CD4-positive, CD25-positive, alpha-beta regulatory T cell (primary cell): ENCODE measurements around the gene MAPKBP1. TPM values are rescaled to one million over a fixed set of nuclear protein-coding genes. Genes with fewer than 3 reads are reported as not detected.

Experiments
- ATAC-seq, 2 donors: fragments of 150-1000 bp; cut with Tn5 transposase; one replicate each; pipeline ENCODE4 v1.10.0; 2021; ENCODE audit warnings: low read depth in 2 of 2, moderate number of reproducible peaks in 2 of 2, moderate library complexity in 1 of 2
- DNase-seq, 3 donors: peaks; one replicate each; pipeline versions ENCODE4 v3.0.0 to v3.0.0-alpha.2; 2012 to 2022; ENCODE audit warnings: mixed read lengths in 1 of 3
- H3K27ac ChIP-seq: one replicate; pipeline ENCODE4 v1.7.0; 2013; ENCODE audit warnings: mild to moderate bottlenecking, low read length; ENCODE audit not compliant: insufficient read depth, poor library complexity, severe bottlenecking
- H3K27me3 ChIP-seq: one replicate; pipeline ENCODE4 v1.7.0; 2013; ENCODE audit warnings: low read length; ENCODE audit not compliant: control insufficient read depth, insufficient read depth
- H3K36me3 ChIP-seq: one replicate; pipeline ENCODE4 v1.7.0; 2013; ENCODE audit warnings: mild to moderate bottlenecking, low read length, moderate library complexity; ENCODE audit not compliant: control insufficient read depth, insufficient read depth
- H3K4me1 ChIP-seq: 2 replicates; pipeline ENCODE4 v1.7.0; 2013; ENCODE audit warnings: mild to moderate bottlenecking, low read length; ENCODE audit not compliant: insufficient read depth, control insufficient read depth, poor library complexity, severe bottlenecking
- H3K4me3 ChIP-seq: one replicate; pipeline ENCODE4 v1.7.0; 2013; ENCODE audit warnings: low read depth, mild to moderate bottlenecking, low read length, moderate library complexity
- H3K9me3 ChIP-seq, 2 experiments: 1 replicate in 1 of 2; 2 replicates in 1 of 2; pipeline ENCODE4 v1.7.0; 2013; ENCODE audit warnings: low read length in 2 of 2, mild to moderate bottlenecking in 1 of 2, moderate library complexity in 1 of 2; ENCODE audit not compliant: control insufficient read depth in 2 of 2
- H3K27ac Mint-ChIP-seq, 3 donors: one replicate each; pipeline ENCODE4 v1.8.0; 2020 to 2022; ENCODE audit warnings: mild to moderate bottlenecking in 3 of 3, mixed read lengths in 3 of 3, moderate library complexity in 2 of 3
- H3K27me3 Mint-ChIP-seq: one replicate; pipeline ENCODE4 v1.8.0; 2022; ENCODE audit warnings: mild to moderate bottlenecking, mixed read lengths
- H3K36me3 Mint-ChIP-seq: one replicate; pipeline ENCODE4 v1.8.0; 2020; ENCODE audit warnings: mixed read lengths
- H3K4me1 Mint-ChIP-seq, 4 donors: one replicate each; pipeline ENCODE4 v1.8.0; 2020 to 2022; ENCODE audit warnings: mixed read lengths in 4 of 4, mild to moderate bottlenecking in 1 of 4
- H3K4me3 Mint-ChIP-seq, 4 donors: one replicate each; pipeline ENCODE4 v1.8.0; 2020 to 2022; ENCODE audit warnings: mild to moderate bottlenecking in 4 of 4, mixed read lengths in 4 of 4, moderate library complexity in 3 of 4
- H3K9me3 Mint-ChIP-seq, 7 donors: one replicate each; pipeline ENCODE4 v1.8.0; 2020 to 2022; ENCODE audit warnings: mixed read lengths in 7 of 7, mild to moderate bottlenecking in 3 of 7, moderate library complexity in 2 of 7
- polyA plus RNA-seq, 4 donors: library from polyadenylated mRNA; unstranded; fragments of 300-500 nt; fragmentation: Illumina TruSeq; gene quantifications; one replicate each; pipeline ENCODE4 v1.2.3, GENCODE V29; 2021
- total RNA-seq: library from RNA; stranded (reverse); gene quantifications from one replicate; pipeline ENCODE4 v1.2.3, GENCODE V29; 2022

The MAPKBP1 gene
- total and polyA plus RNA-seq, 5 donors from 2014 or later: 1.9 to 40.4 (median 2.7) TPM

- Histone ChIP-seq H3K27ac (no peak overlapping the region), H3K9me3 (no peaks in the 10 kb centered on the region), H3K36me3 (peaks cover 16% of the 10 kb centered on the region), H3K4me1 (no peaks in the 10 kb centered on the region), H3K27me3 (no peaks in the 10 kb centered on the region), H3K4me3 (no peak overlapping the region)
- Mint-ChIP-seq H3K36me3 (peaks cover 18% of the 10 kb centered on the region), H3K9me3 (no peaks in the 10 kb centered on the region), H3K27me3 (no peaks in the 10 kb centered on the region), H3K4me3 (no peak overlapping the region), H3K27ac (no peak overlapping the region), H3K4me1 (peaks cover 0 to 11% (median 6%) of the 10 kb centered on the region in 4 donors)
- ATAC-seq (no peak), DNase-seq (no peak)
These were observed 30.1 kb downstream of the MAPKBP1 start for GRCh38 chr15:41804361-41804760.

- Mint-ChIP-seq H3K36me3 (peaks cover 18% of the 10 kb centered on the region), H3K27me3 (no peaks in the 10 kb centered on the region), H3K9me3 (no peaks in the 10 kb centered on the region), H3K4me3 (no peak overlapping the region), H3K27ac (peak overlapping the region in 2 of 3 donors; percentile 63 to 71), H3K4me1 (peaks cover 0 to 9% (median 4%) of the 10 kb centered on the region in 4 donors)
- H3K4me1 ChIP-seq: no peaks in the 10 kb centered on the region
- ATAC-seq (no peak), DNase-seq (no peak)
- H3K27me3 ChIP-seq: no peaks in the 10 kb centered on the region
- H3K4me3 ChIP-seq: no peak overlapping the region
- H3K27ac ChIP-seq: no peak overlapping the region
- no peaks in the 10 kb centered on the region for H3K9me3 ChIP-seq
- H3K36me3 ChIP-seq: peaks cover 9% of the 10 kb centered on the region
These were observed 30.8 kb downstream of the MAPKBP1 start for GRCh38 chr15:41804916-41805666.

GRCh38 chr15:41805711-41806110, 31.4 kb downstream of the MAPKBP1 start:
- no peaks in the 10 kb centered on the region for H3K9me3 ChIP-seq
- H3K36me3 Mint-ChIP-seq: peaks cover 14% of the 10 kb centered on the region
- DNase-seq (no peak), ATAC-seq (no peak)
- no peaks in the 10 kb centered on the region for H3K9me3 Mint-ChIP-seq
- no peak overlapping the region for H3K4me3 ChIP-seq
- no peak overlapping the region for H3K4me3 Mint-ChIP-seq
- peaks cover 8% of the 10 kb centered on the region for H3K36me3 ChIP-seq
- peak overlapping the region in 1 of 3 donors; percentile 82 for H3K27ac Mint-ChIP-seq
- no peaks in the 10 kb centered on the region for H3K27me3 Mint-ChIP-seq
- H3K4me1 Mint-ChIP-seq: peaks cover 0 to 9% (median 4%) of the 10 kb centered on the region in 4 donors
- no peak overlapping the region for H3K27ac ChIP-seq
- H3K4me1 ChIP-seq: no peaks in the 10 kb centered on the region
- no peaks in the 10 kb centered on the region for H3K27me3 ChIP-seq

- peaks cover 4% of the 10 kb centered on the region for H3K36me3 ChIP-seq
- no peaks in the 10 kb centered on the region for H3K9me3 ChIP-seq
- no peak overlapping the region for H3K27ac ChIP-seq
- peak overlapping the region in 1 of 3 donors; percentile 82 for H3K27ac Mint-ChIP-seq
- DNase-seq: no peak
- H3K36me3 Mint-ChIP-seq: peaks cover 10% of the 10 kb centered on the region
- peaks cover 0 to 15% (median 11%) of the 10 kb centered on the region in 4 donors for H3K4me1 Mint-ChIP-seq
- H3K9me3 Mint-ChIP-seq: no peaks in the 10 kb centered on the region
- no peak overlapping the region for H3K4me3 Mint-ChIP-seq
- peaks cover 6% of the 10 kb centered on the region for H3K4me1 ChIP-seq
- ATAC-seq: no peak
- no peaks in the 10 kb centered on the region for H3K27me3 ChIP-seq
- H3K27me3 Mint-ChIP-seq: no peaks in the 10 kb centered on the region
- no peak overlapping the region for H3K4me3 ChIP-seq
These were observed 32.3 kb downstream of the MAPKBP1 start for GRCh38 chr15:41806291-41807181.

- no peaks in the 10 kb centered on the region for H3K27me3 ChIP-seq
- Mint-ChIP-seq H3K4me1 (peaks cover 0 to 20% (median 14%) of the 10 kb centered on the region in 4 donors), H3K27me3 (no peaks in the 10 kb centered on the region), H3K4me3 (no peak overlapping the region), H3K27ac (peak overlapping the region in 1 of 3 donors; percentile 18), H3K9me3 (no peaks in the 10 kb centered on the region), H3K36me3 (peaks cover 15% of the 10 kb centered on the region)
- ATAC-seq (no peak), DNase-seq (no peak)
- H3K4me1 ChIP-seq: peaks cover 9% of the 10 kb centered on the region
- H3K27ac ChIP-seq: no peak overlapping the region
- H3K36me3 ChIP-seq: peaks cover 9% of the 10 kb centered on the region
- no peak overlapping the region for H3K4me3 ChIP-seq
- no peaks in the 10 kb centered on the region for H3K9me3 ChIP-seq
These were observed 34.8 kb downstream of the MAPKBP1 start for GRCh38 chr15:41809121-41809520.

- H3K4me3 ChIP-seq: no peak overlapping the region
- Mint-ChIP-seq H3K36me3 (peaks cover 18% of the 10 kb centered on the region), H3K4me1 (peaks cover 0 to 19% (median 11%) of the 10 kb centered on the region in 4 donors), H3K4me3 (no peak overlapping the region), H3K27ac (peak overlapping the region in 1 of 3 donors; percentile 25), H3K27me3 (no peaks in the 10 kb centered on the region), H3K9me3 (no peaks in the 10 kb centered on the region)
- H3K36me3 ChIP-seq: peaks cover 14% of the 10 kb centered on the region
- no peak for DNase-seq
- no peaks in the 10 kb centered on the region for H3K27me3 ChIP-seq
- H3K27ac ChIP-seq: no peak overlapping the region
- peaks cover 9% of the 10 kb centered on the region for H3K4me1 ChIP-seq
- no peaks in the 10 kb centered on the region for H3K9me3 ChIP-seq
- ATAC-seq: no peak
These were observed 35.4 kb downstream of the MAPKBP1 start for GRCh38 chr15:41809526-41810220.

GRCh38 chr15:41810651-41811431, 36.6 kb downstream of the MAPKBP1 start:
- Histone ChIP-seq H3K4me3 (no peak overlapping the region), H3K4me1 (peaks cover 9% of the 10 kb centered on the region), H3K27me3 (no peaks in the 10 kb centered on the region), H3K9me3 (no peaks in the 10 kb centered on the region), H3K27ac (no peak overlapping the region), H3K36me3 (peaks cover 22% of the 10 kb centered on the region)
- peaks cover 17% of the 10 kb centered on the region for H3K36me3 Mint-ChIP-seq
- H3K4me3 Mint-ChIP-seq: no peak overlapping the region
- peaks cover 0 to 17% (median 10%) of the 10 kb centered on the region in 4 donors for H3K4me1 Mint-ChIP-seq
- no peak for ATAC-seq
- H3K9me3 Mint-ChIP-seq: no peaks in the 10 kb centered on the region
- peak overlapping the region in 2 of 3 donors; percentile 29 to 56 for H3K27ac Mint-ChIP-seq
- no peak for DNase-seq
- no peaks in the 10 kb centered on the region for H3K27me3 Mint-ChIP-seq
